ENCODE results near the gene GSS. TPM values are rescaled to one million over a fixed set of nuclear protein-coding genes. Genes with fewer than 3 reads are reported as not detected.

Gene GSS
- total and polyA plus RNA-seq, 2 of the 8 experiments (the other 6 are each of a cell fraction or from before 2014, with no cell fraction given): 34.6 to 43.2 TPM

GRCh38 chr20:34883087-34883688, 72.4 kb downstream of the GSS start:
- no peak overlapping the region for H2AFZ ChIP-seq (ENCODE audit: low read length)
- no peak overlapping the region for H3K14ac ChIP-seq (ENCODE audit: insufficient read length)
- no peaks in the 10 kb centered on the region for H3K79me2 ChIP-seq (ENCODE audit: control insufficient read depth in 1 of 2, insufficient read depth in 2 of 2, low read length in 2 of 2)
- no peaks in the 10 kb centered on the region for H3K79me1 ChIP-seq (ENCODE audit: low read depth, low read length)
- peaks cover 0 to 3% of the 10 kb centered on the region in 2 experiments for H4K20me1 ChIP-seq (replicated peaks in 1 of 2; ENCODE audit: control insufficient read depth in 1 of 2, insufficient read depth in 2 of 2, low read length in 2 of 2)
- H3K4ac ChIP-seq (replicated peaks; ENCODE audit: insufficient read length, low read depth, low read length): no peak overlapping the region
- H4K91ac ChIP-seq (replicated peaks; ENCODE audit: insufficient read length, low read length): no peak overlapping the region
- FAIRE-seq: no peak
- no peak overlapping the region for H2BK20ac ChIP-seq (ENCODE audit: low read length)
- no peaks in the 10 kb centered on the region for H3K23me2 ChIP-seq (ENCODE audit: low read depth, low read length)
- no peak overlapping the region for H4K5ac ChIP-seq (ENCODE audit: insufficient read length, low read depth, low read length)
- H3K9ac ChIP-seq (replicated peaks in 1 of 4; ENCODE audit: extremely low read depth in 1 of 4, low read depth in 3 of 4, low read length in 3 of 4): no peak overlapping the region
- DNase-seq (ENCODE audit: low read depth in 1 of 2, low spot score in 2 of 2): no peak
- H3K23ac ChIP-seq (ENCODE audit: insufficient read length): no peak overlapping the region
- H2BK12ac ChIP-seq (ENCODE audit: low read depth, low read length): no peak overlapping the region
- H3K36me3 ChIP-seq (ENCODE audit: control insufficient read depth in 2 of 4, insufficient read depth in 4 of 4, low read length in 3 of 4): no peaks in the 10 kb centered on the region; a peak in 3 of 8 replicates
- no peaks in the 10 kb centered on the region for H3K9me3 ChIP-seq (ENCODE audit: insufficient read depth in 2 of 2, low read depth in 1 of 2, low read length in 1 of 2)
- TF ChIP-seq SP2 (IDR thresholded peaks at IDR 0.05; ENCODE audit: low read length) (no peak), ZNF274 (IDR thresholded peaks at IDR 0.05; ENCODE audit: borderline replicate concordance, extremely low read depth, low read length) (no peak)
- H3K4me1 ChIP-seq (replicated peaks in 1 of 4; ENCODE audit: control insufficient read depth in 3 of 4, insufficient read depth in 4 of 4, low read length in 3 of 4): no peaks in the 10 kb centered on the region; a peak in 1 of 7 replicates
- H3K56ac ChIP-seq (replicated peaks; ENCODE audit: insufficient read length, low read depth, low read length): no peak overlapping the region
- H3K27me3 ChIP-seq (replicated peaks in 1 of 4; ENCODE audit: control insufficient read depth in 3 of 4, extremely low read depth in 1 of 4, insufficient read depth in 3 of 4, low read length in 3 of 4): no peaks in the 10 kb centered on the region
- H3K27ac ChIP-seq (ENCODE audit: low read depth, low read length): no peak overlapping the region
- H4K8ac ChIP-seq (ENCODE audit: extremely low read depth, insufficient read depth, low read length): no peak overlapping the region
- no peak overlapping the region for H3K4me3 ChIP-seq (ENCODE audit: extremely low read depth in 1 of 4, insufficient read depth in 2 of 4, low read depth in 3 of 4, low read length in 4 of 4)
- H2BK15ac ChIP-seq (ENCODE audit: low read length): no peak overlapping the region
- no peak overlapping the region for H2BK5ac ChIP-seq (ENCODE audit: low read depth, low read length)
- no peak overlapping the region for H2AK5ac ChIP-seq (ENCODE audit: low read depth, low read length)
- no peak overlapping the region for H3K18ac ChIP-seq (ENCODE audit: extremely low read depth, low read length)
- CTCF ChIA-PET (ENCODE audit: partially characterized antibody): interaction anchor here (1.0 to 2.6 kb wide), 3 partner anchors 8 to 116 kb away, joined by 3 to 12 read pairs (median 4); no protein-coding TSS in a partner anchor
- POLR2A ChIA-PET (ENCODE audit: partially characterized antibody): no interaction called here
- no peak overlapping the region for H2BK120ac ChIP-seq (replicated peaks; ENCODE audit: low read depth, low read length)
- no peak overlapping the region for H3K4me2 ChIP-seq (ENCODE audit: insufficient read depth in 1 of 2, low read depth in 2 of 2, low read length in 2 of 2)

Measured in H1 (cell line).